Lower leg skin (tissue), 4 donors: ENCODE data around the gene SF3A2. TPM values are rescaled to one million over a fixed set of nuclear protein-coding genes. Genes with fewer than 3 reads are reported as not detected.

ENCODE experiments used
- DNase-seq, 2 donors: peaks; one replicate each; pipeline ENCODE4 v3.0.0-alpha.2; 2019; ENCODE audit warnings: low spot score in 2 of 2
- H3K4me3 ChIP-seq: fragments of 200-600 bp; sonication (generic); 2 replicates; pipeline ENCODE4 v1.5.1; 2017; ENCODE audit warnings: mild to moderate bottlenecking, low read depth; ENCODE audit not compliant: poor library complexity, severe bottlenecking
- POLR2A ChIP-seq, 2 donors: fragments of 450-650 bp; IDR thresholded peaks; one replicate each; pipeline ENCODE4 v1.6.1; 2016 to 2017; ENCODE audit warnings: antibody characterized with exemption in 2 of 2, mild to moderate bottlenecking in 1 of 2, moderate library complexity in 1 of 2
- WGBS, 2 donors: methylation state at CpG; one replicate each; pipeline ENCODE4 v1.1.5; 2018; 5-methylcytosine and 5-hydroxymethylcytosine counted together
- intact Hi-C: fragments of 100-400 bp; cut with DNase I; formaldehyde crosslinking; loops from one replicate; pipeline ENCODE4 v1.15.0; 2023; ENCODE audit warnings: low total_unique reads
- total RNA-seq, 4 donors: library from RNA; depleted of rRNA; stranded (reverse); fragments of >200 nt; gene quantifications; one replicate each; pipeline ENCODE4 v1.1.0, GENCODE V29; 2016
- TF ChIP-seq, protein P1 (sequence below), 3 donors: fragments of 450-650 bp; IDR thresholded peaks; one replicate each; pipeline ENCODE4 v1.5.1; 2016; ENCODE audit warnings: antibody characterized with exemption in 3 of 3, mild to moderate bottlenecking in 3 of 3, moderate library complexity in 2 of 3

Gene SF3A2
- total RNA-seq, 4 donors from 2014 or later: 35.6 to 85.6 (median 47.8) TPM

DNA sequence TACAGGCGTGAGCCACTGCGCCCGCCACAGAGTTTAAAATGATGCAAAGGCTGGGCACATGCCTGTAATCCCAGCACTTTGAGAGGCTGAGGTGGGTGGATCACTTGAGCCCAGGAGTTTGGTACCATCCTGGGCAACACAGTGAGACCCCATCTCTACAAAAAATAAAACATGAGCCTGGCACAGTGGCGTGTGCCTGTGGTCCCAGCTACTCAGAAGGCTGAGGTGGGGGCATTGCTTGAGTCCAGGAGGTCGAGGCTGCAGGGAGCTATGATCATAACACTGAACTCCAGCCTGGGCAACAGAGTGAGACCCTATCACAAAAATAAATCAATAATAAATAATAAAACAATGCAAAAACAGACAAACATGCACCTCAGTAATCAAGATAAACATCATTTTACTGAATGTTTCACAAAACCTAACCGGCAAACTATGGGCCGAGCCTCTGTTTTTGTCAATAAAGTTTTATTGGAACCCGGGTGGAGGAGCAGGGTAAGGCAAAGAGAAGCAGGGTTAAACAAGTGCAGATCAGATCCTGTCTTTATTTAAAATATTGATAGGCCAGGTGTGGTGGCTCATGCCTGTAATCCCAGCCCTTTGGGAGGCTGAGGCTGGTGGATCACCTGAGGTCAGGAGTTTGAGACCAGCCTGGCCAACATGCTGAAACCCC is 47.3 kb downstream of the SF3A2 start:
- intact Hi-C loops: no loop called here
- H3K4me3 ChIP-seq: no peak overlapping the region
- TF ChIP-seq, protein P1, sequence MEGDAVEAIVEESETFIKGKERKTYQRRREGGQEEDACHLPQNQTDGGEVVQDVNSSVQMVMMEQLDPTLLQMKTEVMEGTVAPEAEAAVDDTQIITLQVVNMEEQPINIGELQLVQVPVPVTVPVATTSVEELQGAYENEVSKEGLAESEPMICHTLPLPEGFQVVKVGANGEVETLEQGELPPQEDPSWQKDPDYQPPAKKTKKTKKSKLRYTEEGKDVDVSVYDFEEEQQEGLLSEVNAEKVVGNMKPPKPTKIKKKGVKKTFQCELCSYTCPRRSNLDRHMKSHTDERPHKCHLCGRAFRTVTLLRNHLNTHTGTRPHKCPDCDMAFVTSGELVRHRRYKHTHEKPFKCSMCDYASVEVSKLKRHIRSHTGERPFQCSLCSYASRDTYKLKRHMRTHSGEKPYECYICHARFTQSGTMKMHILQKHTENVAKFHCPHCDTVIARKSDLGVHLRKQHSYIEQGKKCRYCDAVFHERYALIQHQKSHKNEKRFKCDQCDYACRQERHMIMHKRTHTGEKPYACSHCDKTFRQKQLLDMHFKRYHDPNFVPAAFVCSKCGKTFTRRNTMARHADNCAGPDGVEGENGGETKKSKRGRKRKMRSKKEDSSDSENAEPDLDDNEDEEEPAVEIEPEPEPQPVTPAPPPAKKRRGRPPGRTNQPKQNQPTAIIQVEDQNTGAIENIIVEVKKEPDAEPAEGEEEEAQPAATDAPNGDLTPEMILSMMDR (IDR thresholded peaks at IDR 0.05): no peak
- no peak for TF ChIP-seq POLR2A (IDR thresholded peaks at IDR 0.05)
- 96 to 97% methylated on average over 8 of the region's 8 CpGs for WGBS, 2 donors
- no peak for DNase-seq

DNA sequence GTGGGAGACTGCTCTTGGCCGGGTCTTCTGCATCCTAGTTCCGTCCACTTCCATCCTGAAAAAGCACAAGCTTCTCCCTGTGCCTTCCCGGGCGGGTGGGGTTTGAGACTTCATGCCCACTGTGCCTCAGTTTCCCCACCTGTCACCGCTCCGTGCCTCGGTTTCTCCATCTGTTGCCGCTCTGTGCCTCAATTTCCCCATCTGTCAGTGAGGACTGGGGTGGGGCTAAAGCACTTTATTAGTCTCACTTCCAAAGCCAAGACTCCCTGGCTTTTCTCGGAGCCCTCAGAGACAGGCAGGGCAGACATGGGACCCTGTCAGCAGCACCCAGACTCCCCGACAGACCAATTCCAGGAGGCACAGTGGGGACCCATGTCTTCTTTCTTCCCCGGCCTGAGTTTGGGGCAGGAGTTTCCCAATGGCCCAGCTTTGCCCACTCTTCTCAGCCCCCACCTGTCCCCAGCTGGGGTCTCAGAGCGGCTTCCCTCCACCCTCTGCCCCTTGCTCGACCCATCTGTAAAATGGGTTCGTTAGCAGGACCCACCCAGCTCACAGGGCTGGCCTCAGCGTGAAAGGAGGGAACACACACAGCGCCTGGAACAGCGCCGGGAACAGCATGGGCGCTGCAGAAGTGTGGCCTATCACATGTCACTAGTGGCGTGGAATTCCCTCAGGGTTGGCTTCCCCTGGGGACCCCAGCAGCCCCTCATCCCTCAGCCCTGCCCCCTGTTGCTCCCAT is 49.9 kb downstream of the SF3A2 start:
- TF ChIP-seq POLR2A (IDR thresholded peaks at IDR 0.05): no peak
- TF ChIP-seq, protein P1 (IDR thresholded peaks at IDR 0.05): no peak
- 88 to 95% methylated on average over 20 of the region's 20 CpGs for WGBS, 2 donors
- no peak overlapping the region for H3K4me3 ChIP-seq
- intact Hi-C loops: no loop called here
- no peak for DNase-seq

- no peak for DNase-seq
- WGBS, 2 donors: 76 to 80% methylated on average over 10 to 13 of the region's 13 CpGs
- intact Hi-C loops: no loop called here
- no peak overlapping the region for H3K4me3 ChIP-seq
- no peak for TF ChIP-seq POLR2A (IDR thresholded peaks at IDR 0.05)
- TF ChIP-seq, protein P1 (IDR thresholded peaks at IDR 0.05): no peak
Measured at GRCh38 chr19:2287585-2288337, 51.1 kb downstream of the SF3A2 start.

DNA sequence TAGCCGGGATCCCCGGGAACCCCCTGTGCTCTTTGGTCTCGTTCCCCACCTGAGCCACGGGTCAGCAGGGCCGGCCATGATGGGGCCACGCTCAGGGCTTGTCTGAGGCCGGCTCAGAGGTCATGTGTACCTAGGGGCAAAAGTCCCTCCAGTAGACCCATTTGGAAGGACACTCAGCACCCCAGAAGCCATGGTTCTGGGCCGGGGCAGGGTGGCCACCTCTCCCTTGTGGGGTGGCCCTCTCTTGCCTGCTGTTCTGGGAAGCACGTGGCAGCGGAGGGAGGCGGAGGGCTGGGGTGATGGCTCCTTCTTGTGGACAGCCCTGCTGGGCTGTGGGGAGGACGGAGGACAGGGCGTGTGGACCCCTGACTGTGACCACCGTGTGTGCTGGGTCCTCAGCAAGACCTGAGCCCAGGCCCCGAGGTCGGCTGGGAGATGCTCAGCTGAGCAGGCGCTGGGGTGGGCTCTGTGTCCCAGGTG is 51.8 kb downstream of the SF3A2 start:
- TF ChIP-seq POLR2A (IDR thresholded peaks at IDR 0.05): no peak
- TF ChIP-seq, protein P1 (IDR thresholded peaks at IDR 0.05): no peak
- WGBS, 2 donors: 84 to 90% methylated on average over 11 to 16 of the region's 17 CpGs
- H3K4me3 ChIP-seq: no peak overlapping the region
- DNase-seq: no peak
- intact Hi-C loops: no loop called here

- intact Hi-C loops: no loop called here
- no peak overlapping the region for H3K4me3 ChIP-seq
- no peak for DNase-seq
- TF ChIP-seq, protein P1 (IDR thresholded peaks at IDR 0.05): no peak
- no peak for TF ChIP-seq POLR2A (IDR thresholded peaks at IDR 0.05)
- 55 to 66% methylated on average over 19 to 24 of the region's 28 CpGs for WGBS, 2 donors
Measured at GRCh38 chr19:2288818-2289713, 52.4 kb downstream of the SF3A2 start.
